WTC11 (cell line): ENCODE data around the gene FREY1. TPM values are rescaled to one million over a fixed set of nuclear protein-coding genes. Genes with fewer than 3 reads are reported as not detected.

Source experiments
- ATAC-seq: fragments of 200-7000 bp; cut with Tn5 transposase; 2 replicates; pipeline ENCODE4 v1.10.0; 2021; ENCODE audit warnings: mild to moderate bottlenecking, moderate library complexity
- CTCF ChIA-PET: fragments of 300-600 bp; sonication (Branson Sonifier 250); formaldehyde crosslinking; loops from one replicate; lab custom pipeline; 2021; ENCODE audit warnings: antibody characterized with exemption; lab: Charles Lee
- POLR2A ChIA-PET: fragments of 350-600 bp; sonication (Branson Sonifier 250); formaldehyde crosslinking; loops from one replicate; lab custom pipeline; 2021; ENCODE audit warnings: antibody characterized with exemption; lab: Charles Lee
- DNase-seq: peaks from one replicate; pipeline ENCODE4 v3.0.0; 2021; ENCODE audit warnings: low spot score
- H3K27ac Mint-ChIP-seq: 2 replicates; pipeline ENCODE4 v1.8.0; 2021; ENCODE audit warnings: mixed read lengths
- H3K27me3 Mint-ChIP-seq: 2 replicates; pipeline ENCODE4 v1.8.0; 2021; ENCODE audit warnings: low read depth, mild to moderate bottlenecking, moderate library complexity, mixed read lengths
- H3K36me3 Mint-ChIP-seq: 2 replicates; pipeline ENCODE4 v1.8.0; 2021; ENCODE audit warnings: mixed read lengths
- H3K4me1 Mint-ChIP-seq: 2 replicates; pipeline ENCODE4 v1.8.0; 2022; ENCODE audit warnings: mixed read lengths
- H3K4me3 Mint-ChIP-seq: 2 replicates; pipeline ENCODE4 v1.8.0; 2021; ENCODE audit warnings: mild to moderate bottlenecking, moderate library complexity, mixed read lengths
- H3K9me3 Mint-ChIP-seq: 2 replicates; pipeline ENCODE4 v1.8.0; 2021; ENCODE audit warnings: mixed read lengths
- AR ChIP-seq: fragments of 250-450 bp; sonication (Bioruptor Pico); IDR thresholded peaks from 2 replicates; pipeline ENCODE4 v1.9.0; 2021; ENCODE audit warnings: mild to moderate bottlenecking
- CREB1 ChIP-seq: sonication (generic); formaldehyde crosslinking; IDR thresholded peaks from 2 replicates; pipeline ENCODE4 v1.8.0; 2023; ENCODE audit warnings: mild to moderate bottlenecking, missing genetic modification reagents
- CREM ChIP-seq: sonication (generic); formaldehyde crosslinking; IDR thresholded peaks from 2 replicates; pipeline ENCODE4 v1.8.1; 2022; ENCODE audit warnings: mild to moderate bottlenecking, missing genetic modification reagents, moderate library complexity
- FOXJ3 ChIP-seq: sonication (generic); formaldehyde crosslinking; IDR thresholded peaks from 2 replicates; pipeline ENCODE4 v1.9.0; 2021; ENCODE audit warnings: missing genetic modification reagents, mild to moderate bottlenecking, borderline replicate concordance
- FOXK1 ChIP-seq: sonication (generic); formaldehyde crosslinking; IDR thresholded peaks from 2 replicates; pipeline ENCODE4 v1.8.0; 2022; ENCODE audit warnings: mild to moderate bottlenecking, moderate library complexity, missing genetic modification reagents
- FOXP1 ChIP-seq: sonication (generic); formaldehyde crosslinking; IDR thresholded peaks from 2 replicates; pipeline ENCODE4 v1.8.0; 2022; ENCODE audit warnings: missing genetic modification reagents, mild to moderate bottlenecking, moderate library complexity, borderline replicate concordance
- IRF1 ChIP-seq: sonication (generic); formaldehyde crosslinking; IDR thresholded peaks from 2 replicates; pipeline ENCODE4 v1.8.0; 2023; ENCODE audit warnings: missing genetic modification reagents
- IRF2 ChIP-seq: sonication (generic); formaldehyde crosslinking; IDR thresholded peaks from 2 replicates; pipeline ENCODE4 v1.8.0; 2022; ENCODE audit warnings: low read depth, missing genetic modification reagents, borderline replicate concordance
- MYBL2 ChIP-seq: sonication (generic); formaldehyde crosslinking; IDR thresholded peaks from 2 replicates; pipeline ENCODE4 v1.8.1; 2023; ENCODE audit warnings: mild to moderate bottlenecking, moderate library complexity, missing genetic modification reagents
- NFE2L1 ChIP-seq: sonication (generic); formaldehyde crosslinking; IDR thresholded peaks from 2 replicates; pipeline ENCODE4 v1.8.1; 2023; ENCODE audit warnings: missing genetic modification reagents
- NR3C1 ChIP-seq: sonication (generic); formaldehyde crosslinking; conservative IDR thresholded peaks from 2 replicates; pipeline ENCODE4 v1.8.1; 2023; ENCODE audit warnings: low read depth, mild to moderate bottlenecking, missing genetic modification reagents
- RORB ChIP-seq: fragments of 250-450 bp; sonication (Bioruptor Pico); IDR thresholded peaks from 2 replicates; pipeline ENCODE4 v1.9.0; 2021; ENCODE audit warnings: mild to moderate bottlenecking
- SOX15 ChIP-seq: fragments of 250-450 bp; sonication (Bioruptor Pico); IDR thresholded peaks from 2 replicates; pipeline ENCODE4 v1.9.0; 2021; ENCODE audit warnings: mild to moderate bottlenecking
- ZNF263 ChIP-seq: sonication (generic); formaldehyde crosslinking; IDR thresholded peaks from 2 replicates; pipeline ENCODE4 v1.8.1; 2022; ENCODE audit warnings: low read depth, mild to moderate bottlenecking, moderate library complexity, missing genetic modification reagents
- ZNF512 ChIP-seq: sonication (generic); formaldehyde crosslinking; IDR thresholded peaks from 2 replicates; pipeline ENCODE4 v1.8.1; 2022; ENCODE audit warnings: missing genetic modification reagents, borderline replicate concordance
- total RNA-seq: library from RNA; stranded (reverse); gene quantifications from 3 replicates; pipeline ENCODE4 v1.2.3, GENCODE V29; 2021
- TF ChIP-seq, protein P1 (sequence below): fragments of 250-450 bp; sonication (Bioruptor Pico); IDR thresholded peaks from 2 replicates; pipeline ENCODE4 v1.9.0; 2021; ENCODE audit warnings: mild to moderate bottlenecking, borderline replicate concordance
- TF ChIP-seq, protein P2 (sequence below): sonication (generic); formaldehyde crosslinking; IDR thresholded peaks from 2 replicates; pipeline ENCODE4 v1.8.1; 2023; ENCODE audit warnings: mild to moderate bottlenecking, missing genetic modification reagents, moderate library complexity
- TF ChIP-seq, protein P3 (sequence below): sonication (generic); formaldehyde crosslinking; IDR thresholded peaks from 2 replicates; pipeline ENCODE4 v1.8.0; 2022; ENCODE audit warnings: mild to moderate bottlenecking, missing genetic modification reagents
- TF ChIP-seq, protein P4 (sequence below): sonication (generic); formaldehyde crosslinking; IDR thresholded peaks from 2 replicates; pipeline ENCODE4 v1.8.1; 2023; ENCODE audit warnings: mild to moderate bottlenecking, missing genetic modification reagents, borderline replicate concordance

The FREY1 gene
- total RNA-seq, 1 experiment from 2014 or later, result 2.1 TPM

DNA sequence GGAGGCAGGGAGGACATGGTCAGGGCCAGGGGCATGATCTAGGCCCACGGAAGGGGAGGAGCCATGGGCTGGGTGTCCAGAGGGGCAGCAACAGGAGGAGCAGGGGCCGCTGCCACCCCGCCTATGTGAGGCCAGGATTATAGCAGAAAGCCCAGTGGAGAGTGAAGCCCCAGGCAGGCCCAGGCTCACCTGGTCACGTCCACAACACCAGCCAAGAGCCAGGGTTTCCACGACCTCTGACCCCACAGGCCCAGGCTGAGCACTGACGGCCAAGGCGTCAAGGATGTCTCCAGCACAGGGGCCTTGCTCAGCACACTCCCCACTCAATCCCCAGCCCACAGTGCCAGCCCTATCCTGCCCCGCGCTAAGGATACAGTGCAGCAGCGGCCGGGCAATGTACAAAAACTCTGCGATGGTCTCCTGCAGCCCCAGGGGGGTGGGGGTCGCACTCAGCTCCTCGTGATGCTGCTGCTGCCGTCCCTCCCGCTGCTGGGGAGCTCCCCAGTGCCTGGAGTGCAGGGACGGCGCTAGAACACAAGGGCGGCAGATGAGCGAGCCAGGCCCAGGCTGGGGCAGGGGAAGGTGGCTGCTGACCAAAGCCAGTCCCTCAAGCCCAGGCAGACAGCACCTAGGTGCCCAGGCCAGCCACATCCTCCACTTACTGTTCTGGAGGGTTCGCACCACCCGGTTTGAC is 7.0 kb upstream of the FREY1 start:
- ATAC-seq (no peak), DNase-seq (no peak)
- no peaks in the 10 kb centered on the region for H3K27me3 Mint-ChIP-seq
- H3K4me1 Mint-ChIP-seq, result peaks cover 7% of the 10 kb centered on the region
- H3K36me3 Mint-ChIP-seq, result peaks cover 3% of the 10 kb centered on the region; the same call in 1 of the 2 replicates
- no peak overlapping the region for H3K27ac Mint-ChIP-seq
- POLR2A ChIA-PET, result no interaction called here
- no peak overlapping the region for H3K4me3 Mint-ChIP-seq
- H3K9me3 Mint-ChIP-seq, result no peaks in the 10 kb centered on the region
- CTCF ChIA-PET, result interaction anchor here (1.6 kb wide), 1 partner anchor 13 kb away, joined by 4 read pairs; no protein-coding TSS in a partner anchor
- no peak for TF ChIP-seq FOXJ3
- TF ChIP-seq, protein P1, sequence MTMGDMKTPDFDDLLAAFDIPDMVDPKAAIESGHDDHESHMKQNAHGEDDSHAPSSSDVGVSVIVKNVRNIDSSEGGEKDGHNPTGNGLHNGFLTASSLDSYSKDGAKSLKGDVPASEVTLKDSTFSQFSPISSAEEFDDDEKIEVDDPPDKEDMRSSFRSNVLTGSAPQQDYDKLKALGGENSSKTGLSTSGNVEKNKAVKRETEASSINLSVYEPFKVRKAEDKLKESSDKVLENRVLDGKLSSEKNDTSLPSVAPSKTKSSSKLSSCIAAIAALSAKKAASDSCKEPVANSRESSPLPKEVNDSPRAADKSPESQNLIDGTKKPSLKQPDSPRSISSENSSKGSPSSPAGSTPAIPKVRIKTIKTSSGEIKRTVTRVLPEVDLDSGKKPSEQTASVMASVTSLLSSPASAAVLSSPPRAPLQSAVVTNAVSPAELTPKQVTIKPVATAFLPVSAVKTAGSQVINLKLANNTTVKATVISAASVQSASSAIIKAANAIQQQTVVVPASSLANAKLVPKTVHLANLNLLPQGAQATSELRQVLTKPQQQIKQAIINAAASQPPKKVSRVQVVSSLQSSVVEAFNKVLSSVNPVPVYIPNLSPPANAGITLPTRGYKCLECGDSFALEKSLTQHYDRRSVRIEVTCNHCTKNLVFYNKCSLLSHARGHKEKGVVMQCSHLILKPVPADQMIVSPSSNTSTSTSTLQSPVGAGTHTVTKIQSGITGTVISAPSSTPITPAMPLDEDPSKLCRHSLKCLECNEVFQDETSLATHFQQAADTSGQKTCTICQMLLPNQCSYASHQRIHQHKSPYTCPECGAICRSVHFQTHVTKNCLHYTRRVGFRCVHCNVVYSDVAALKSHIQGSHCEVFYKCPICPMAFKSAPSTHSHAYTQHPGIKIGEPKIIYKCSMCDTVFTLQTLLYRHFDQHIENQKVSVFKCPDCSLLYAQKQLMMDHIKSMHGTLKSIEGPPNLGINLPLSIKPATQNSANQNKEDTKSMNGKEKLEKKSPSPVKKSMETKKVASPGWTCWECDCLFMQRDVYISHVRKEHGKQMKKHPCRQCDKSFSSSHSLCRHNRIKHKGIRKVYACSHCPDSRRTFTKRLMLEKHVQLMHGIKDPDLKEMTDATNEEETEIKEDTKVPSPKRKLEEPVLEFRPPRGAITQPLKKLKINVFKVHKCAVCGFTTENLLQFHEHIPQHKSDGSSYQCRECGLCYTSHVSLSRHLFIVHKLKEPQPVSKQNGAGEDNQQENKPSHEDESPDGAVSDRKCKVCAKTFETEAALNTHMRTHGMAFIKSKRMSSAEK (CRISPR knock-in tag), result no peak
- TF ChIP-seq AR, result no peak
- no peak for TF ChIP-seq SOX15 (CRISPR knock-in tag)
- no peak for TF ChIP-seq NFE2L1 (CRISPR knock-in tag)
- TF ChIP-seq IRF2, result no peak
- no peak for TF ChIP-seq MYBL2 (CRISPR knock-in tag)
- no peak for TF ChIP-seq FOXP1 (CRISPR knock-in tag)
- TF ChIP-seq RORB (CRISPR knock-in tag), result no peak
- TF ChIP-seq FOXK1 (CRISPR knock-in tag), result no peak
- TF ChIP-seq CREM (CRISPR knock-in tag), result no peak
- no peak for TF ChIP-seq ZNF263
- no peak for TF ChIP-seq ZNF512 (CRISPR knock-in tag)
- TF ChIP-seq, protein P2, sequence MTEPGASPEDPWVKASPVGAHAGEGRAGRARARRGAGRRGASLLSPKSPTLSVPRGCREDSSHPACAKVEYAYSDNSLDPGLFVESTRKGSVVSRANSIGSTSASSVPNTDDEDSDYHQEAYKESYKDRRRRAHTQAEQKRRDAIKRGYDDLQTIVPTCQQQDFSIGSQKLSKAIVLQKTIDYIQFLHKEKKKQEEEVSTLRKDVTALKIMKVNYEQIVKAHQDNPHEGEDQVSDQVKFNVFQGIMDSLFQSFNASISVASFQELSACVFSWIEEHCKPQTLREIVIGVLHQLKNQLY (CRISPR knock-in tag), result no peak
- TF ChIP-seq, protein P3, sequence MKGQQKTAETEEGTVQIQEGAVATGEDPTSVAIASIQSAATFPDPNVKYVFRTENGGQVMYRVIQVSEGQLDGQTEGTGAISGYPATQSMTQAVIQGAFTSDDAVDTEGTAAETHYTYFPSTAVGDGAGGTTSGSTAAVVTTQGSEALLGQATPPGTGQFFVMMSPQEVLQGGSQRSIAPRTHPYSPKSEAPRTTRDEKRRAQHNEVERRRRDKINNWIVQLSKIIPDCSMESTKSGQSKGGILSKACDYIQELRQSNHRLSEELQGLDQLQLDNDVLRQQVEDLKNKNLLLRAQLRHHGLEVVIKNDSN (CRISPR knock-in tag), result no peak
- TF ChIP-seq, all 79 proteins: peak for 0

- no peak overlapping the region for H3K4me3 Mint-ChIP-seq
- no peaks in the 10 kb centered on the region for H3K27me3 Mint-ChIP-seq
- H3K27ac Mint-ChIP-seq, result no peak overlapping the region
- H3K36me3 Mint-ChIP-seq, result peaks cover 3% of the 10 kb centered on the region; the same call in 1 of the 2 replicates
- H3K9me3 Mint-ChIP-seq, result no peaks in the 10 kb centered on the region
- CTCF ChIA-PET, result no interaction called here
- POLR2A ChIA-PET, result no interaction called here
- ATAC-seq, result no peak
- peaks cover 3% of the 10 kb centered on the region for H3K4me1 Mint-ChIP-seq
- no peak for DNase-seq
- TF ChIP-seq NR3C1 (CRISPR knock-in tag), result no peak
- TF ChIP-seq CREB1 (CRISPR knock-in tag), result no peak
- TF ChIP-seq IRF1 (CRISPR knock-in tag), result no peak
- TF ChIP-seq, protein P3 (CRISPR knock-in tag), result no peak
- TF ChIP-seq, protein P4, sequence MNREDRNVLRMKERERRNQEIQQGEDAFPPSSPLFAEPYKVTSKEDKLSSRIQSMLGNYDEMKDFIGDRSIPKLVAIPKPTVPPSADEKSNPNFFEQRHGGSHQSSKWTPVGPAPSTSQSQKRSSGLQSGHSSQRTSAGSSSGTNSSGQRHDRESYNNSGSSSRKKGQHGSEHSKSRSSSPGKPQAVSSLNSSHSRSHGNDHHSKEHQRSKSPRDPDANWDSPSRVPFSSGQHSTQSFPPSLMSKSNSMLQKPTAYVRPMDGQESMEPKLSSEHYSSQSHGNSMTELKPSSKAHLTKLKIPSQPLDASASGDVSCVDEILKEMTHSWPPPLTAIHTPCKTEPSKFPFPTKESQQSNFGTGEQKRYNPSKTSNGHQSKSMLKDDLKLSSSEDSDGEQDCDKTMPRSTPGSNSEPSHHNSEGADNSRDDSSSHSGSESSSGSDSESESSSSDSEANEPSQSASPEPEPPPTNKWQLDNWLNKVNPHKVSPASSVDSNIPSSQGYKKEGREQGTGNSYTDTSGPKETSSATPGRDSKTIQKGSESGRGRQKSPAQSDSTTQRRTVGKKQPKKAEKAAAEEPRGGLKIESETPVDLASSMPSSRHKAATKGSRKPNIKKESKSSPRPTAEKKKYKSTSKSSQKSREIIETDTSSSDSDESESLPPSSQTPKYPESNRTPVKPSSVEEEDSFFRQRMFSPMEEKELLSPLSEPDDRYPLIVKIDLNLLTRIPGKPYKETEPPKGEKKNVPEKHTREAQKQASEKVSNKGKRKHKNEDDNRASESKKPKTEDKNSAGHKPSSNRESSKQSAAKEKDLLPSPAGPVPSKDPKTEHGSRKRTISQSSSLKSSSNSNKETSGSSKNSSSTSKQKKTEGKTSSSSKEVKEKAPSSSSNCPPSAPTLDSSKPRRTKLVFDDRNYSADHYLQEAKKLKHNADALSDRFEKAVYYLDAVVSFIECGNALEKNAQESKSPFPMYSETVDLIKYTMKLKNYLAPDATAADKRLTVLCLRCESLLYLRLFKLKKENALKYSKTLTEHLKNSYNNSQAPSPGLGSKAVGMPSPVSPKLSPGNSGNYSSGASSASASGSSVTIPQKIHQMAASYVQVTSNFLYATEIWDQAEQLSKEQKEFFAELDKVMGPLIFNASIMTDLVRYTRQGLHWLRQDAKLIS (CRISPR knock-in tag), result no peak
Measured at GRCh38 chr11:45913514-45913913, 6.4 kb upstream of the FREY1 start.
